BJ (cell line): Measurements from ENCODE around the gene PXN. TPM values are rescaled to one million over a fixed set of nuclear protein-coding genes. Genes with fewer than 3 reads are reported as not detected.

Experiments used
- CTCF ChIA-PET: fragments of 350-600 bp; formaldehyde crosslinking; extraction: SDS; loops from one replicate; lab custom pipeline; 2021; ENCODE audit warnings: antibody characterized with exemption, inconsistent platforms; lab: Yijun Ruan, JAX
- POLR2A ChIA-PET: fragments of 300-600 bp; sonication (Branson Sonifier 250); formaldehyde crosslinking; extraction: SDS; loops from one replicate; lab custom pipeline; 2021; ENCODE audit warnings: antibody characterized with exemption; lab: Charles Lee
- DNase-seq: peaks from one replicate; pipeline ENCODE4 v3.0.0-alpha.2; 2011; ENCODE audit warnings: low read depth
- H3K27me3 ChIP-seq: 2 replicates; pipeline ENCODE4 v1.6.0; 2011; ENCODE audit warnings: low read length; ENCODE audit not compliant: control insufficient read depth, insufficient read depth
- H3K36me3 ChIP-seq: 2 replicates; pipeline ENCODE4 v1.5.1; 2011; ENCODE audit warnings: low read length; ENCODE audit not compliant: control insufficient read depth, insufficient read depth
- H3K4me3 ChIP-seq: 2 replicates; pipeline ENCODE4 v1.5.1; 2011; ENCODE audit warnings: low read depth, mild to moderate bottlenecking, control low read depth, low read length
- polyA plus RNA-seq: library from polyadenylated mRNA; depleted of rRNA; stranded (reverse); fragments of >200 nt; gene quantifications from 2 replicates; pipeline ENCODE4 v1.2.3, GENCODE V29; 2011
- TF ChIP-seq, protein P1 (sequence below): IDR thresholded peaks from 2 replicates; pipeline ENCODE4 v1.5.1; 2011; ENCODE audit warnings: low read depth, mild to moderate bottlenecking, control low read depth, inconsistent platforms, low read length, moderate library complexity; ENCODE audit not compliant: insufficient read depth

PXN gene
- polyA plus RNA-seq, 1 experiment, result 41.8 TPM

DNA sequence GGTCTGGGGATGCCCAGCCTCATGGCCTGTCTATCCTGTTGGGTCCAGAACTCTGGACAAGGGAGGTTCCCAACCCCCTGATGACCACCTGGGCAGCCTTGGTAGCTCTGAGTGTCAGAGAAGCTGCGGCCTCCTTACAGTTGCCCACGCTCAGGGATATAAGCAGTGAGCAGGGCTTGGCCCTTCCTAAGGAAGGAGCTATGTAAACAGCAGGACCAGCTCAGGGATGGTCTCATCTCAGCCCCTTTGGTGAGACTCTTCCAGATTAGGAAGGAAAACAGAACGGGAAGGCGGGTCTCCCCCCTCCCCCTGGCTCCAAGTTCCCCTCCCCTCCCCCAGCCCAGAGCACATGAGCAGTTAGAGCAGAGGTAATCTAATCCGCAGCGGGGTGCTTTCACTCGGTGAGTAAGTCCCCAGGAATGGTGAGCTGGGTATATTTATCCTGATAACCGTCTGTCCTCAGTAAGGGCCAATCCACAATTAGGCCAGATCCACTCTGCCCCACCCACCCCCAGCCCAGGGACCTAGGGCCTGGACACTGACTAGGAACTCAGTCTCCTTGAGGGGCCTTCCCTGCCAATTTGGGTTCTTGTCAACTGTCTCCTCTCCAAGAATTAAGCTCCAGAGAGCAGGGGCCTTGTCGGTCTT is 35.1 kb downstream of the PXN start:
- Histone ChIP-seq H3K36me3 (peaks cover 7% of the 10 kb centered on the region), H3K4me3 (no peak overlapping the region), H3K27me3 (no peaks in the 10 kb centered on the region)
- ChIA-PET CTCF (interaction anchor here (0.5 to 11.4 kb wide), 9 partner anchors 13 to 83 kb away, joined by 4 to 482 read pairs (median 6); partner anchors contain the start of genes PXN, RNU4-1, RNU4-2 and RPLP0), POLR2A (interaction anchor here (0.6 to 3.8 kb wide), 7 partner anchors 27 to 62 kb away, joined by 3 to 33 read pairs (median 13); partner anchors contain the start of genes RNU4-1, RNU4-2 and RPLP0)
- peak; percentile 73 for DNase-seq
- TF ChIP-seq, protein P1, sequence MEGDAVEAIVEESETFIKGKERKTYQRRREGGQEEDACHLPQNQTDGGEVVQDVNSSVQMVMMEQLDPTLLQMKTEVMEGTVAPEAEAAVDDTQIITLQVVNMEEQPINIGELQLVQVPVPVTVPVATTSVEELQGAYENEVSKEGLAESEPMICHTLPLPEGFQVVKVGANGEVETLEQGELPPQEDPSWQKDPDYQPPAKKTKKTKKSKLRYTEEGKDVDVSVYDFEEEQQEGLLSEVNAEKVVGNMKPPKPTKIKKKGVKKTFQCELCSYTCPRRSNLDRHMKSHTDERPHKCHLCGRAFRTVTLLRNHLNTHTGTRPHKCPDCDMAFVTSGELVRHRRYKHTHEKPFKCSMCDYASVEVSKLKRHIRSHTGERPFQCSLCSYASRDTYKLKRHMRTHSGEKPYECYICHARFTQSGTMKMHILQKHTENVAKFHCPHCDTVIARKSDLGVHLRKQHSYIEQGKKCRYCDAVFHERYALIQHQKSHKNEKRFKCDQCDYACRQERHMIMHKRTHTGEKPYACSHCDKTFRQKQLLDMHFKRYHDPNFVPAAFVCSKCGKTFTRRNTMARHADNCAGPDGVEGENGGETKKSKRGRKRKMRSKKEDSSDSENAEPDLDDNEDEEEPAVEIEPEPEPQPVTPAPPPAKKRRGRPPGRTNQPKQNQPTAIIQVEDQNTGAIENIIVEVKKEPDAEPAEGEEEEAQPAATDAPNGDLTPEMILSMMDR, result no peak

DNA sequence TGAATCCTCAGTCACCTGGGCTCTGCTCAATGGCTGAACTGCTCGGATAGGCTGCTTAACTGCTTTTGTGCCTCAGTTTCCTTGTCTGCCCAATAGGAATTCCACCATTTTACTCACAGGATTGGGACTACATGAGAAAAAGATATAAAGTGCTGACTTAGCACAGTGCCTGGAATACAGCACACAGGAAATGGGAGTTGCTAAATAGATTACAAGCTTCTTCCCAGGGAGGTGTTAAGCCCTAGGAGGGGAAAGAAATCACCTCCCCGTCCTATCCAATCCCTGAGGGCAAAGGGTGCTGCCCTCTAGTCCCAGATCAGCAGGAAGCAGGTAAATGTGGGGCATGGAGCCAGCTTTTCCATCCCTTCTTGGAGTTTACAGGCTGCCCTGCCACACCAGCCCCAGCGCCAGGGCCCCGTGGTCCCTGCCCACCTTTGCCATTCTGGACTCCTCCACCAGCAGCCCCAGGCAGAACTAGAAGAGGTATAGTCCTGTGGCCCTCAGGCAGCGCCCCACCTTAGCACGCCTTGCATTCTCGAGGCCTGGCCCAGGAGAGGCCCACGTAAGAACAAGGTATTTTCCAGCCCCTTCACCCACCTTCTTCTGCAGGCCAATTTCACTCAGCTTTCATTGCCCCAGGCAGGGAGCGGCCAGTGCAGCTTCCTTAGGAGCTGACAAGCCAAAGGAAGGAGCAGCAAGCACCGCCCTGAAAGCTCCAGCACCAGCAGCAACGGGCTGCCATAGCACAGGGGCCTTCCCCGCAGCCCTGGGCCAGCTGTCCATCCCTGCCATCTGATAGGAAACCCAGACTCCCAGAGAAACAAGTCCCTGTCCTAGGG is 35.8 kb downstream of the PXN start:
- no peak for DNase-seq
- Histone ChIP-seq H3K36me3 (peaks cover 7% of the 10 kb centered on the region), H3K27me3 (no peaks in the 10 kb centered on the region), H3K4me3 (no peak overlapping the region)
- ChIA-PET CTCF (interaction anchor here (0.7 to 11.4 kb wide), 12 partner anchors 9 to 72 kb away, joined by 4 to 482 read pairs (median 8); partner anchors contain the start of genes PXN, RNU4-1, RNU4-2 and RPLP0), POLR2A (interaction anchor here (0.6 to 3.8 kb wide), 6 partner anchors 28 to 63 kb away, joined by 3 to 33 read pairs (median 14); partner anchors contain the start of genes RNU4-1, RNU4-2 and RPLP0)
- TF ChIP-seq, protein P1, result no peak

DNA sequence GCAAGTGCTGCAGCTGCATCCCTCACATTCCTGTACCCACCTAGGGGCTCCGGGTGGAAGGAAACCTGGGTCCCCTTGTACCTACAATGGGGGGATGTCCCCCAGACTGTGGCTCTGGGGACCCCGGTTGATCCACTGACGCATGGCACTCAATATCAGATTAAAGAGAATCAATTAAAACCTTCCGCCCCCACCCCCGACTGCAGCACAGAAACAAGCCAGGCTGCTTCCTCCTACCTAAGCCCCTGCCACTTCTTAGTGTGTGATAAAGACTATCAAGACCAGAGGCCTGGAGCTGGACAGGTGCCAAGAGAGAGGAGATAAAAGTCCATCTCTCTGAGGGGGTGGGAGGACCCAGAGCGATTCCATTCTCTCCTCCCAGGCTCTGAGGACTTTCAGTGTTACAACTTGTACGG is 36.5 kb downstream of the PXN start:
- CTCF ChIA-PET, result interaction anchor here (0.7 to 11.4 kb wide), 12 partner anchors 10 to 73 kb away, joined by 3 to 482 read pairs (median 14); partner anchors contain the start of genes PXN, RNU4-1, RNU4-2 and RPLP0
- no peaks in the 10 kb centered on the region for H3K27me3 ChIP-seq
- no peak for DNase-seq
- peaks cover 7% of the 10 kb centered on the region for H3K36me3 ChIP-seq
- H3K4me3 ChIP-seq, result no peak overlapping the region
- POLR2A ChIA-PET, result interaction anchor here (2.0 to 3.8 kb wide), 3 partner anchors 28 to 64 kb away, joined by 9 to 33 read pairs (median 23); partner anchors contain the start of genes RNU4-1, RNU4-2 and RPLP0
- TF ChIP-seq, protein P1, result no peak

DNA sequence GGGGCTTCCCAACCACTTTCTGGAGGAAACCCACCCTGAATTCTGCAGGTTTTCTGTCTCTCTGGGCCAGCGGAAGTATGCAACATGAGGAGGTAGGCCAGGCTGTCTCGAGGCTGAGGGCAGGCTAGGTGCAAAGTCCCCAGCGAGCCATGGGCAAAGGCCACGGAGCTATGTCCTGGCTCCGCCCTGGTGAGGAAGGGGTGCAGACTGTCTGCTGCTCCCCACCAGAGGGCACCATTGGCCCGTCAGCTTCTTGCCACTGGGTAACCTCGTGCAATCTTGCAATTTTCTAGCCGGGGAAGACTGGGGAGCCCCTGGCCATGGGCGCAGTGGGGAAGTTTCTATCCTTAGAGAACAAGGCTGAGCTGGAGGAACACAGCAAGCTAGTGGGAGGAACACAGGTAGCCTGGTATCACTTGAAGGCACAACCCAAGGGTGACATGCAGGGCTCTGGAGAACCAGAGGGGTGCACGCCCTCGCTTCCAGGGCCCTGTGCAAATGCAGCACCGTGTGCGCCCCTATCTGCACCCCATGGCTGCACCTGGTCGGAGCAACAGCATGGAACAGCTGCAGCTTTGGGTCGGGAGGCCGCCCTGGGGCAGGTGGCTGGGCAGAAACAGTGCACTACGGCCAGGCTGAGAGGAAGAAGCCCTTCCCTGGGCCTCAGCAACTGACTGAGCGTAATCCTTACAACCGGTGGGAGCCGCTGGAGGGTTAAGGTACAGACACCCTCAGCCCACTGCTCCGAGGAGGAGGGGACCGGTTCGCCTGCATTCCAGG is 37.0 kb downstream of the PXN start:
- POLR2A ChIA-PET, result interaction anchor here (0.9 to 1.7 kb wide), 3 partner anchors 27 to 62 kb away, joined by 6 to 7 read pairs (median 7); no protein-coding TSS in a partner anchor
- CTCF ChIA-PET, result interaction anchor here (0.6 to 11.4 kb wide), 18 partner anchors 10 to 268 kb away, joined by 3 to 482 read pairs (median 6); partner anchors contain the start of genes PXN, RNU4-1, RNU4-2 and RPLP0

More for the DNA sequence above, 37.0 kb downstream of the PXN start:
- Histone ChIP-seq H3K4me3 (no peak overlapping the region), H3K27me3 (no peaks in the 10 kb centered on the region), H3K36me3 (peaks cover 11% of the 10 kb centered on the region)
- DNase-seq, result no peak
- TF ChIP-seq, protein P1, result peak; percentile 91
